Pancreas (tissue), 10 donors: Measurements from ENCODE around the gene FANCC. TPM values are rescaled to one million over a fixed set of nuclear protein-coding genes. Genes with fewer than 3 reads are reported as not detected.

ENCODE experiments used
- ATAC-seq, 4 donors: fragments of 200-7000 bp; cut with Tn5 transposase; one replicate each; pipeline versions ENCODE4 v1.8.0 to v1.9.1; 2020; ENCODE audit warnings: mild to moderate bottlenecking in 4 of 4, moderate library complexity in 4 of 4
- DNase-seq, 6 donors: peaks; one replicate each; pipeline ENCODE4 v3.0.0-alpha.2; 2020
- FAIRE-seq: peaks from 2 replicates; lab custom pipeline; 2012; peaks lifted over from hg19 to GRCh38; lab: Jason Lieb, UNC
- H3K27ac ChIP-seq, 4 donors: fragments of 200-600 bp; sonication (generic); 1 replicate in 3 of 4; 2 replicates in 1 of 4; pipeline versions ENCODE4 v1.5.0 to v1.8.0; 2020
- H3K27me3 ChIP-seq, 4 donors: fragments of 200-600 bp; one replicate each; pipeline ENCODE4 v1.8.0; 2021
- H3K36me3 ChIP-seq, 3 donors: fragments of 200-600 bp; sonication (generic) in 1 of 3; one replicate each; pipeline versions ENCODE4 v1.5.0 to v1.8.0; 2020 to 2021
- H3K4me1 ChIP-seq, 3 donors: fragments of 200-600 bp; one replicate each; pipeline ENCODE4 v1.8.0; 2021
- H3K4me3 ChIP-seq, 4 donors: fragments of 200-600 bp; sonication (generic) in 2 of 4; one replicate each; pipeline versions ENCODE4 v1.5.0 to v1.8.0; 2020 to 2021
- H3K9me3 ChIP-seq, 4 donors: fragments of 200-600 bp; one replicate each; pipeline ENCODE4 v1.8.0; 2021
- WGBS, 2 donors: extraction: QIAGEN DNeasy Blood & Tissue Kit; methylation state at CpG; one replicate each; pipeline ENCODE4 v1.1.7; 2013; 5-methylcytosine and 5-hydroxymethylcytosine counted together
- intact Hi-C, 3 donors: fragments of 100-400 bp; cut with DNase I; formaldehyde crosslinking; loops; one replicate each; pipeline versions ENCODE4 v1.11.1 to v1.14.2; 2022
- polyA plus RNA-seq, 2 donors: library from polyadenylated mRNA; stranded (reverse); fragments of 200-250 nt; gene quantifications; one replicate each; pipeline ENCODE4 v1.2.3, GENCODE V29; 2013
- total RNA-seq, 6 donors: library from RNA; stranded (reverse); fragmentation: NEBNext Ultra II Directional in 4 of 6; extraction: Animal tissue kit (Norgen Biotek cat#: 25700) in 4 of 6; gene quantifications; one replicate each; pipeline versions ENCODE4 v1.2.1 to v1.2.4, GENCODE V29; 2021 to 2023
- TF ChIP-seq, protein P1 (sequence below), 4 donors: fragments of 200-600 bp; sonication (generic) in 3 of 4; IDR thresholded peaks; one replicate each; pipeline versions ENCODE4 v1.5.0 to v1.8.0; 2021; ENCODE audit warnings: antibody characterized with exemption in 4 of 4
- donor health status: healthy with polysubstance abuse.
- donor health status: DM: no; HTN: no; CAD: no; lungs with moderate emphysema.
- donor health status: DM: no; HTN: no; CAD: no.
- donor health status: control.
- donor health status: control.
- donor health status: Bipolar disorder and iron deficiency.
- donor health status: DM: yes; HTN: yes; CAD: no.
- donor health status: DM: no; HTN: no; CAD: no.
- donor health status: DM: no; HTN: no; CAD: no.
- donor health status: DM: yes; HTN: yes; CAD: no.

Gene FANCC
- total and polyA plus RNA-seq, 8 donors = 3.8 to 9.9 (median 4.6) TPM

DNA sequence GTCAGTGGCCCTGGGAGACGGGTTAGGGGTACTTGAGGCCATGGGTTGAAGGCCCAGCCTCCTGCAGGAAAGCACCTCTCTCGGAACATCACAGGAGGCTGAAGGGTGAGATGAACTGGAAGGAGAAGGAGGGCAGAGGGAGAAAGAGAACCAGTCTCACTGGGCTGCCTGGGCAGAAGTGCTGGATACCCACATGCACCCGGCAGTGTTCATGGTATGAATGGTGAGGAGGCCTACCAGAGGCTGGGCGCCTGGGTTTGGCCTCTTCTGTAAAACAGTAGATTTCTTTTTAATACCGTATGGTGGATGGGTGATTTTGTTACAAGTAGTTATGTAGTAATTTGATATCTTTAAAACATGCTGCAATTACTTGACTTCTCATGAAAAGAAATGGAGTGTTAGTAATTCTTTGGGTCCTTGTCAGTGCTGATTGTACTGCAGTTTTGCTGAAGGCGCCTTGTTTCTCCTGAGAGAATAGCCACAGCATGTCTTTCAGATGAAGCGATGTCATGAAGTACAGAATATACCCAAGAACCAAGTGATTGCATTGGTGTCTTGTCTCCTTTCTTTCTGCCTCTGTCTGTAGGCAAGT, 258.6 kb downstream of the FANCC start:
- intact Hi-C loops = no loop called here
- ATAC-seq (peak in 1 of 4 donors; percentile 6), FAIRE-seq (no peak), DNase-seq (no peak)
- no peaks in the 10 kb centered on the region for H3K27me3 ChIP-seq
- TF ChIP-seq, protein P1, sequence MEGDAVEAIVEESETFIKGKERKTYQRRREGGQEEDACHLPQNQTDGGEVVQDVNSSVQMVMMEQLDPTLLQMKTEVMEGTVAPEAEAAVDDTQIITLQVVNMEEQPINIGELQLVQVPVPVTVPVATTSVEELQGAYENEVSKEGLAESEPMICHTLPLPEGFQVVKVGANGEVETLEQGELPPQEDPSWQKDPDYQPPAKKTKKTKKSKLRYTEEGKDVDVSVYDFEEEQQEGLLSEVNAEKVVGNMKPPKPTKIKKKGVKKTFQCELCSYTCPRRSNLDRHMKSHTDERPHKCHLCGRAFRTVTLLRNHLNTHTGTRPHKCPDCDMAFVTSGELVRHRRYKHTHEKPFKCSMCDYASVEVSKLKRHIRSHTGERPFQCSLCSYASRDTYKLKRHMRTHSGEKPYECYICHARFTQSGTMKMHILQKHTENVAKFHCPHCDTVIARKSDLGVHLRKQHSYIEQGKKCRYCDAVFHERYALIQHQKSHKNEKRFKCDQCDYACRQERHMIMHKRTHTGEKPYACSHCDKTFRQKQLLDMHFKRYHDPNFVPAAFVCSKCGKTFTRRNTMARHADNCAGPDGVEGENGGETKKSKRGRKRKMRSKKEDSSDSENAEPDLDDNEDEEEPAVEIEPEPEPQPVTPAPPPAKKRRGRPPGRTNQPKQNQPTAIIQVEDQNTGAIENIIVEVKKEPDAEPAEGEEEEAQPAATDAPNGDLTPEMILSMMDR (IDR thresholded peaks at IDR 0.05) = no peak
- H3K36me3 ChIP-seq = peaks cover 0 to 33% (median 10%) of the 10 kb centered on the region in 3 donors
- H3K27ac ChIP-seq = peak overlapping the region in 3 of 4 donors; percentile 9 to 70 (median 59)
- 52 to 65% methylated on average over 7 of the region's 7 CpGs for WGBS, 2 donors
- H3K4me1 ChIP-seq = peaks cover 63 to 84% (median 78%) of the 10 kb centered on the region in 3 donors
- H3K9me3 ChIP-seq = no peaks in the 10 kb centered on the region
- no peak overlapping the region for H3K4me3 ChIP-seq

DNA sequence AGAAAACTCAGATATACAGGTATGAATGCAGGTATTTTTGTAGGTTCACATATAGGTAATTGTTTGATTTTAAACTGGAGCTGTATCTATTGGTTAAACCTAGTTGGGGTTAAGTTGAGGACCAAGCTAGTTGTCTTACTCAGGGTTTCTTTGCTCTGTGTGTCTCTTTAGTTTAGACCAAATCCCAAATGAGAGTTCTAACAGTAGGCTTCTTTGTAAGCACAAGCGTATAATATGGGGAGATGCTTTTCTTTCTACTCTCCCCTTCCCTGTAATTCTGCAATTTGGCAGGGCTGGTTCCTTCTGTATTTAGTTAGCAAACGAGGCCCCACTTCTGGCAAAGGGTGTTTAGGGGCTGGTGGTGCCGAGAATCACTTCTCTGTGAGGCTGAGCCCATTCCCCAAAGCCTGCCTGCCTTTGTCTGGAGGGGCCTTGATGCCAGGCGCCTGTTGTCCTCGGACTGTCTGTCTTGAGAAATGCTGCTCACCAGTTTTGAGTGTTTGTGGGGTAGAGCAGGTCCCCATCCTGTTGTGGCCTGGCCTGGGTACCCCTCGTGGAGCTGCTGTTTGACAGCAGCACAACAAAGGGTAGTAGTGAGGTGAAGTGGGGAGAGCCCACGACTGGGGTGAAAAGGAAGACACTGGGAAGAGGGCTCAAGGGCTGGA, 259.3 kb downstream of the FANCC start:
- TF ChIP-seq, protein P1 (IDR thresholded peaks at IDR 0.05) = no peak
- Histone ChIP-seq H3K9me3 (no peaks in the 10 kb centered on the region), H3K36me3 (peaks cover 0 to 32% (median 6%) of the 10 kb centered on the region in 3 donors), H3K4me1 (peaks cover 59 to 84% (median 78%) of the 10 kb centered on the region in 3 donors), H3K4me3 (peak overlapping the region in 1 of 4 donors; percentile 6), H3K27me3 (no peaks in the 10 kb centered on the region), H3K27ac (peak overlapping the region in 3 of 4 donors; percentile 9 to 70 (median 59))
- intact Hi-C loops = no loop called here
- FAIRE-seq (no peak), ATAC-seq (no peak), DNase-seq (no peak)
- 42 to 52% methylated on average over 7 of the region's 7 CpGs for WGBS, 2 donors

DNA sequence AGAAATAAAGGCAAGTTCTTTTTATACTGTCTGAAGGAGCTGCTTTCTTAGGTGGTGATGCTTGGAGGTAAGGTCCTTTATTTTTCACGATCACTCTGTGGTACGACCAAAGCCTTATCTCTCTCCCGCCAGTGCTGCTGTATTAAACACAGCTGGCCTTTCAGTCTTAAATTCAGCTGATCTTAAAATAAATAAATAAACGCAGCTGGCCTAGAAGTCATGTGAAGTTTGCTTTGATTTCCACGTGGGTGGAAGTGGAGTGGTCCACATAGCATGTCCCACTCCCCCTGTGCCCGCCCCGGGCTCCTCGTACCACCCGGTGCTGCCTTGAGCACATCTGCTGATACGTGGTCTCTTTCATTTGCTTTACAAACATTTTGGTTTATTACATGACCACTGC, 260.4 kb downstream of the FANCC start:
- H3K4me1 ChIP-seq = peaks cover 68 to 86% (median 69%) of the 10 kb centered on the region in 3 donors
- FAIRE-seq = no peak
- TF ChIP-seq, protein P1 (IDR thresholded peaks at IDR 0.05) = no peak
- DNase-seq = no peak
- ATAC-seq = peak; percentile 15 to 38 (median 26)
- intact Hi-C loops = no loop called here
- peak overlapping the region in 3 of 4 donors; percentile 8 to 75 (median 70) for H3K27ac ChIP-seq
- H3K36me3 ChIP-seq = peaks cover 0 to 21% (median 0%) of the 10 kb centered on the region in 3 donors
- H3K27me3 ChIP-seq = no peaks in the 10 kb centered on the region
- WGBS, 2 donors = 17 to 25% methylated on average over 10 of the region's 10 CpGs
- peak overlapping the region in 2 of 4 donors; percentile 6 to 9 for H3K4me3 ChIP-seq
- no peaks in the 10 kb centered on the region for H3K9me3 ChIP-seq

DNA sequence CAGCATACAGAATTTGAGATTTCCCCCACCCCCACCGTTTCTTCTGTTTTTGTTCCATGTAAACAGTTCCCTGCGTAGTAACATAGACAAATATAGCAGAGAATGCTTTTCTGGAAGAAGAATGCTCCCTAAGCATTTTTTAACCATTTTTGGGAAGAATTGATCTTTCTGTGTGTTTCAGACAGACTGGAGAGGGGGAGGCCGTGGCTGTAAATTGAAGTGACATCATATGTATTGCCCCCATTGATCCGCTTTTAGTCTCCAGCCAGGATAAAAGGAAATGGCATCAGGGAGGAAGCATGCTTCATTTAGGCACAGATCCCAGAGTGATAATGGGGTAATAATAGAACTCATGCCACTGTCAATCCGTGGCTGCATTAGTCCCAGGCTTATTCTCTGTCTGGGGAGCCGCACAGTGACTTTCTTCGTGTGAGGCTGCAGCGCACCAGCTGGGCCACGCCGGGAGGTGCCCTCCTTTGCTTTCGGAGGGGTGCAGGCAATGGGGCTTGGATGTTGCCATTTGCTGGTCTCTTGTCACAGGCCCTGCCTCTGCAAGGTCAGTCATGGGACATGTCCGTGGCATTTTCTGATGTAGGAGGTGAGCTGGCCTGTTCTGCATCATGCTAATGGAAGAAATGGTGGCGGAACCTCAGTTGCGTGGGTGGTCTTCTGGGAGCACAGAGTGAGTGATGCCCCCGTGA, 261.5 kb downstream of the FANCC start:
- WGBS, 2 donors = 27 to 32% methylated on average over 15 of the region's 15 CpGs
- no peaks in the 10 kb centered on the region for H3K9me3 ChIP-seq
- ATAC-seq = peak; percentile 30 to 58 (median 40)
- H3K36me3 ChIP-seq = peaks cover 0 to 10% (median 0%) of the 10 kb centered on the region in 3 donors
- H3K27ac ChIP-seq = peak overlapping the region; percentile 18 to 75 (median 44)
- no peaks in the 10 kb centered on the region for H3K27me3 ChIP-seq
- H3K4me1 ChIP-seq = peaks cover 61 to 86% (median 68%) of the 10 kb centered on the region in 3 donors
- H3K4me3 ChIP-seq = peak overlapping the region in 2 of 4 donors; percentile 16 to 19
- DNase-seq = peak in 1 of 6 donors; percentile 39
- no peak for FAIRE-seq
- intact Hi-C loops = no loop called here
- TF ChIP-seq, protein P1 (IDR thresholded peaks at IDR 0.05) = no peak
